ENCODE data around the gene HDAC1. TPM values are rescaled to one million over a fixed set of nuclear protein-coding genes. Genes with fewer than 3 reads are reported as not detected.

The HDAC1 gene
- total and polyA plus RNA-seq, 2 of the 13 experiments (the other 11 are each of a cell fraction or from before 2014, with no cell fraction given): 93.5 to 189 TPM

DNA sequence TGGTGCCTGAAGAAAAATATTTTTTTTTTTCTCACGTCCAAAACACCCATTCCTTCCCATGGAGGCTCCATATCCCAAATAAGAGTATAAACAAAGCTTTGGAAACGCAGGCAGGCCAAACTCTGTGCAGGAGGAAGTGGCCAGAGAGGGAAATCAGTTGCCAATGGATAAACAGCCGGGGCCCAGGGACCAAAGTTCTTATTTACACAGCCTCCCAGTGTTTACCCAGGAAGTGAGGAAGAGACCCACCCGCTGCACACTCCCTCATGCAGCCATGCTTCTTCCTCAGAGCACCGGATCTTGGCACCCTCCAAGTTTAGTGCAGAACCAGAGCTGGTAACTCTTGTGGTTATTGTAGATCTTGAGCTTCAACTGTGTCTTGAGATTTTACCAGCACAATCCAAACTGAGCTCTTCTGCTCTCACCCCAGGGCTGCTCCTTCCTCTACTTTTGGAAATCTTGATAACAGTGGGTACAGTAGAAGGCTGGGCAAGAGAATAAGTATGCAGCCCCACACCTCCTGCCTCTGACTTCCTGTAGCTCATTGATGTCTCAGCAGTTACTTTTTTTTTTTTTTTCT is 29.9 kb downstream of the HDAC1 start (continued):
- TF ChIP-seq, protein P1, sequence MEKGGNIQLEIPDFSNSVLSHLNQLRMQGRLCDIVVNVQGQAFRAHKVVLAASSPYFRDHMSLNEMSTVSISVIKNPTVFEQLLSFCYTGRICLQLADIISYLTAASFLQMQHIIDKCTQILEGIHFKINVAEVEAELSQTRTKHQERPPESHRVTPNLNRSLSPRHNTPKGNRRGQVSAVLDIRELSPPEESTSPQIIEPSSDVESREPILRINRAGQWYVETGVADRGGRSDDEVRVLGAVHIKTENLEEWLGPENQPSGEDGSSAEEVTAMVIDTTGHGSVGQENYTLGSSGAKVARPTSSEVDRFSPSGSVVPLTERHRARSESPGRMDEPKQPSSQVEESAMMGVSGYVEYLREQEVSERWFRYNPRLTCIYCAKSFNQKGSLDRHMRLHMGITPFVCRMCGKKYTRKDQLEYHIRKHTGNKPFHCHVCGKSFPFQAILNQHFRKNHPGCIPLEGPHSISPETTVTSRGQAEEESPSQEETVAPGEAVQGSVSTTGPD (CRISPR knock-in tag; IDR thresholded peaks at IDR 0.05): 0 out of 2 replicates have a peak, but pooled peaks have one; percentile 50
- TF ChIP-seq ZNF3 (CRISPR knock-in tag; IDR thresholded peaks at IDR 0.05): peak; percentile 58; the same call in 1 of the 2 replicates
- TF ChIP-seq TEAD2 (CRISPR knock-in tag; IDR thresholded peaks at IDR 0.05): no peak
- TF ChIP-seq ZNF557 (CRISPR knock-in tag; IDR thresholded peaks at IDR 0.05): no peak
- no peak for TF ChIP-seq ZNF143 (CRISPR knock-in tag; IDR thresholded peaks at IDR 0.05)
- TF ChIP-seq POLR2AphosphoS5 (IDR thresholded peaks at IDR 0.05; ENCODE audit: low read depth, low read length): no peak
- TF ChIP-seq SP140L (CRISPR knock-in tag; IDR thresholded peaks at IDR 0.05; ENCODE audit: borderline replicate concordance): no peak
- no peak; the same call in 1 of the 2 replicates for TF ChIP-seq IRF2 (CRISPR knock-in tag; IDR thresholded peaks at IDR 0.05)
- TF ChIP-seq PPARG (CRISPR knock-in tag; conservative IDR thresholded peaks at IDR 0.05): peak; percentile 68
- TF ChIP-seq STAG1 (CRISPR knock-in tag; IDR thresholded peaks at IDR 0.05): peak; percentile 20; the same call in 1 of the 2 replicates
- TF ChIP-seq SNAPC2 (CRISPR knock-in tag; IDR thresholded peaks at IDR 0.05): 0 out of 2 replicates have a peak, but pooled peaks have one; percentile 58
- peak; percentile 75 for TF ChIP-seq RXRB (CRISPR knock-in tag; IDR thresholded peaks at IDR 0.05; ENCODE audit: borderline replicate concordance)
- peak; percentile 72; the same call in 1 of the 2 replicates for TF ChIP-seq MIER3 (CRISPR knock-in tag; IDR thresholded peaks at IDR 0.05; ENCODE audit: borderline replicate concordance)
- TF ChIP-seq SP2 (CRISPR knock-in tag; IDR thresholded peaks at IDR 0.05): no peak
- peak; percentile 78 for TF ChIP-seq KAT8 (CRISPR knock-in tag; IDR thresholded peaks at IDR 0.05)
- peak; percentile 39; the same call in 1 of the 2 replicates for TF ChIP-seq ZFP82 (CRISPR knock-in tag; IDR thresholded peaks at IDR 0.05; ENCODE audit: borderline replicate concordance)
- TF ChIP-seq, protein P2, sequence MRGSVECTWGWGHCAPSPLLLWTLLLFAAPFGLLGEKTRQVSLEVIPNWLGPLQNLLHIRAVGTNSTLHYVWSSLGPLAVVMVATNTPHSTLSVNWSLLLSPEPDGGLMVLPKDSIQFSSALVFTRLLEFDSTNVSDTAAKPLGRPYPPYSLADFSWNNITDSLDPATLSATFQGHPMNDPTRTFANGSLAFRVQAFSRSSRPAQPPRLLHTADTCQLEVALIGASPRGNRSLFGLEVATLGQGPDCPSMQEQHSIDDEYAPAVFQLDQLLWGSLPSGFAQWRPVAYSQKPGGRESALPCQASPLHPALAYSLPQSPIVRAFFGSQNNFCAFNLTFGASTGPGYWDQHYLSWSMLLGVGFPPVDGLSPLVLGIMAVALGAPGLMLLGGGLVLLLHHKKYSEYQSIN (CRISPR knock-in tag; IDR thresholded peaks at IDR 0.05; ENCODE audit: borderline replicate concordance): no peak
- no peak for TF ChIP-seq MAZ (IDR thresholded peaks at IDR 0.05; ENCODE audit: borderline replicate concordance, low read depth, low read length)
- peak; percentile 54; the same call in 1 of the 2 replicates for TF ChIP-seq MAZ (CRISPR knock-in tag; IDR thresholded peaks at IDR 0.05; ENCODE audit: low read depth)
- TF ChIP-seq NONO (IDR thresholded peaks at IDR 0.05): no peak
- no peak for TF ChIP-seq NONO (CRISPR knock-in tag; conservative IDR thresholded peaks at IDR 0.05)
- 0 out of 2 replicates have a peak, but pooled peaks have one; percentile 62 for TF ChIP-seq STAT5B (CRISPR knock-in tag; IDR thresholded peaks at IDR 0.05)
- TF ChIP-seq, protein P3, sequence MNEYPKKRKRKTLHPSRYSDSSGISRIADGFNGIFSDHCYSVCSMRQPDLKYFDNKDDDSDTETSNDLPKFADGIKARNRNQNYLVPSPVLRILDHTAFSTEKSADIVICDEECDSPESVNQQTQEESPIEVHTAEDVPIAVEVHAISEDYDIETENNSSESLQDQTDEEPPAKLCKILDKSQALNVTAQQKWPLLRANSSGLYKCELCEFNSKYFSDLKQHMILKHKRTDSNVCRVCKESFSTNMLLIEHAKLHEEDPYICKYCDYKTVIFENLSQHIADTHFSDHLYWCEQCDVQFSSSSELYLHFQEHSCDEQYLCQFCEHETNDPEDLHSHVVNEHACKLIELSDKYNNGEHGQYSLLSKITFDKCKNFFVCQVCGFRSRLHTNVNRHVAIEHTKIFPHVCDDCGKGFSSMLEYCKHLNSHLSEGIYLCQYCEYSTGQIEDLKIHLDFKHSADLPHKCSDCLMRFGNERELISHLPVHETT (CRISPR knock-in tag; conservative IDR thresholded peaks at IDR 0.05): 0 out of 2 replicates have a peak, but pooled peaks have one; percentile 42
- TF ChIP-seq, protein P4, sequence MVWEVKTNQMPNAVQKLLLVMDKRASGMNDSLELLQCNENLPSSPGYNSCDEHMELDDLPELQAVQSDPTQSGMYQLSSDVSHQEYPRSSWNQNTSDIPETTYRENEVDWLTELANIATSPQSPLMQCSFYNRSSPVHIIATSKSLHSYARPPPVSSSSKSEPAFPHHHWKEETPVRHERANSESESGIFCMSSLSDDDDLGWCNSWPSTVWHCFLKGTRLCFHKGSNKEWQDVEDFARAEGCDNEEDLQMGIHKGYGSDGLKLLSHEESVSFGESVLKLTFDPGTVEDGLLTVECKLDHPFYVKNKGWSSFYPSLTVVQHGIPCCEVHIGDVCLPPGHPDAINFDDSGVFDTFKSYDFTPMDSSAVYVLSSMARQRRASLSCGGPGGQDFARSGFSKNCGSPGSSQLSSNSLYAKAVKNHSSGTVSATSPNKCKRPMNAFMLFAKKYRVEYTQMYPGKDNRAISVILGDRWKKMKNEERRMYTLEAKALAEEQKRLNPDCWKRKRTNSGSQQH (CRISPR knock-in tag; IDR thresholded peaks at IDR 0.05; ENCODE audit: low read depth): 0 out of 2 replicates have a peak, but pooled peaks have one; percentile 27
- no peak for TF ChIP-seq NR1H2 (CRISPR knock-in tag; IDR thresholded peaks at IDR 0.05; ENCODE audit: borderline replicate concordance, low read depth)

All from HepG2 (cell line).